Measurements from ENCODE around the gene WHRN. TPM values are rescaled to one million over a fixed set of nuclear protein-coding genes. Genes with fewer than 3 reads are reported as not detected.

WHRN gene
- total RNA-seq, 1 experiment from 2014 or later: 24.3 TPM

- CTCF ChIA-PET: no interaction called here
- Mint-ChIP-seq H3K27me3 (ENCODE audit: low read depth) (no peaks in the 10 kb centered on the region), H3K36me3 (peaks cover 42% of the 10 kb centered on the region), H3K9me3 (no peaks in the 10 kb centered on the region), H3K27ac (no peak overlapping the region), H3K4me1 (peaks cover 15% of the 10 kb centered on the region), H3K4me3 (no peak overlapping the region)
- POLR2A ChIA-PET: no interaction called here
- TF ChIP-seq MYBL2 (CRISPR knock-in tag; IDR thresholded peaks at IDR 0.05) (no peak), ZNF263 (CRISPR knock-in tag; IDR thresholded peaks at IDR 0.05; ENCODE audit: low read depth) (no peak), CBFB (CRISPR knock-in tag; IDR thresholded peaks at IDR 0.05; ENCODE audit: low read depth) (no peak), ATF2 (CRISPR knock-in tag; IDR thresholded peaks at IDR 0.05; ENCODE audit: borderline replicate concordance, low read depth) (no peak)
- ATAC-seq (no peak), DNase-seq (ENCODE audit: low spot score) (no peak)
Measured at GRCh38 chr9:114364134-114365041, 140.9 kb downstream of the WHRN start.

GRCh38 chr9:114363424-114363823 is 141.8 kb downstream of the WHRN start:
- DNase-seq (ENCODE audit: low spot score): no peak
- no peak for TF ChIP-seq ATF2 (CRISPR knock-in tag; IDR thresholded peaks at IDR 0.05; ENCODE audit: borderline replicate concordance, low read depth)
- TF ChIP-seq ZNF396 (CRISPR knock-in tag; IDR thresholded peaks at IDR 0.05; ENCODE audit: borderline replicate concordance): no peak
- TF ChIP-seq NR1H2 (CRISPR knock-in tag; IDR thresholded peaks at IDR 0.05): no peak
- no peak for TF ChIP-seq SOX15 (CRISPR knock-in tag; IDR thresholded peaks at IDR 0.05)
- TF ChIP-seq ATF3 (CRISPR knock-in tag; conservative IDR thresholded peaks at IDR 0.05): no peak
- TF ChIP-seq ZBTB21 (CRISPR knock-in tag; IDR thresholded peaks at IDR 0.05; ENCODE audit: borderline replicate concordance): no peak
- TF ChIP-seq SP1 (CRISPR knock-in tag; conservative IDR thresholded peaks at IDR 0.05): no peak
- no peak for TF ChIP-seq KAT7 (CRISPR knock-in tag; IDR thresholded peaks at IDR 0.05; ENCODE audit: borderline replicate concordance)
- no peak for TF ChIP-seq GABPB1 (CRISPR knock-in tag; IDR thresholded peaks at IDR 0.05)
- no peak for TF ChIP-seq FOXP1 (CRISPR knock-in tag; IDR thresholded peaks at IDR 0.05; ENCODE audit: borderline replicate concordance)
- no peak for TF ChIP-seq ZBTB43 (CRISPR knock-in tag; IDR thresholded peaks at IDR 0.05)
- no peak for TF ChIP-seq ETV6 (CRISPR knock-in tag; IDR thresholded peaks at IDR 0.05)
- TF ChIP-seq RELA (CRISPR knock-in tag; IDR thresholded peaks at IDR 0.05; ENCODE audit: borderline replicate concordance): no peak
- no peak for TF ChIP-seq ERG (CRISPR knock-in tag; IDR thresholded peaks at IDR 0.05)
- CTCF ChIA-PET: interaction anchor here (0.8 to 1.4 kb wide), 3 partner anchors 16 to 24 kb away, joined by 3 to 4 read pairs (median 3); no protein-coding TSS in a partner anchor
- Mint-ChIP-seq H3K36me3 (peaks cover 43% of the 10 kb centered on the region), H3K4me1 (peaks cover 9% of the 10 kb centered on the region), H3K4me3 (no peak overlapping the region), H3K9me3 (no peaks in the 10 kb centered on the region), H3K27me3 (ENCODE audit: low read depth) (no peaks in the 10 kb centered on the region), H3K27ac (no peak overlapping the region)
- no peak for ATAC-seq
- POLR2A ChIA-PET: interaction anchor here (0.6 kb wide), 1 partner anchor 15 kb away, joined by 3 read pairs; no protein-coding TSS in a partner anchor
